Inflammatory macrophage treated with lipopolysaccharide for 4 hours (primary cell): ENCODE results near the gene KANK2.
A peak's percentile ranks its signal among the peaks of the same experiment; 100 is the strongest.

Experiments used
- DNase-seq: peaks from one replicate; pipeline ENCODE4 v3.0.0-alpha.2; 2020

KANK2 gene

DNA sequence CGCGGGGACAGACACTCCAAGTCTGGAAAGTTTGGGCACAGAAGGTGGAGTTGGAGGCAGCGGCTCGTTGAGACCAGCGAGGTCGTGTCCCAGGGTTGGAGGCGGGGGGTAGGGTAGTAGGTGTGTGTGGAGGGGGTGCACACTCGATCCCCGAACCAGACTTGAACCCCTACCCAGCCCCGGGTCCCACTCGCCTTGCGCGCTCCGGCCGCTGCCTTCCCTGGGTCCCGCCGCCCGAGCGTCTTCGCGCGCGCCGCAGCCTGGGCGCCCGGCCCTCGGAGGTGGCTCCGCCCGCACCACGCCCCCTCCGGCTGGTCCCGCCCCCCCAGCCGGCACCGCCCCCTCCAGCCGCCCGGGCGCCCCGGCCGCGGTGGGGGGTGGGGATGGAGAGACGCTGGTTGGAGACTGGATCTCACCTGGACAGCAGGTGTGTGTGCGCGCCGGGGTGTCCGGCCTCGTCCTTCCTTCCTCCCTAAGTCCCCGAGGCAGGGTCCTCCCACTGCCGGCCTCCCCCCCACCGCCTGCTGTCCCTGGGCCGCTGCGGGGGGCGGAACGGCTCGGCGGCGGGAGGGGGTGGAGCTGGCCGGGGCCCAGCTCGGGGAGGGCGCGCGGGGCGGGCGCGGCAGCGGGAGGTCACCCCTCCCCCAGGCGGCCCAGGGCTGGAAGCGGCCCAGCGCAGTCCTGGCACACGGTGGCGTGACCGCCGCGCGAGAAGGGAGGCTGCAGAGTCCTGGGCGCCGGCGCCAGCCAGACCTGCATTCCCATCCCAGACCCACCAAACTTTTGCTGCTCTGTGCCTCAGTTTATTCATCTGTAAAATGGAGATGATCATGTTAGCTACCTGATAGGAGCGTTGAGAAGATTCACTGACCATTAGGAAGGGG is at the start of gene KANK2:
KANK2 (minus strand) TSS at position 255 of the 884 bp plus-strand sequence. CDS start 3,034 bp downstream, outside the sequence.
- DNase-seq: peak; percentile 65

- DNase-seq: no peak
These were observed 49.6 kb upstream of the KANK2 start for GRCh38 chr19:11246941-11247340.

- no peak for DNase-seq
These were observed 47.7 kb upstream of the KANK2 start for GRCh38 chr19:11244846-11245589.

GRCh38 chr19:11243798-11244169 is 46.4 kb upstream of the KANK2 start:
- DNase-seq: no peak

DNA sequence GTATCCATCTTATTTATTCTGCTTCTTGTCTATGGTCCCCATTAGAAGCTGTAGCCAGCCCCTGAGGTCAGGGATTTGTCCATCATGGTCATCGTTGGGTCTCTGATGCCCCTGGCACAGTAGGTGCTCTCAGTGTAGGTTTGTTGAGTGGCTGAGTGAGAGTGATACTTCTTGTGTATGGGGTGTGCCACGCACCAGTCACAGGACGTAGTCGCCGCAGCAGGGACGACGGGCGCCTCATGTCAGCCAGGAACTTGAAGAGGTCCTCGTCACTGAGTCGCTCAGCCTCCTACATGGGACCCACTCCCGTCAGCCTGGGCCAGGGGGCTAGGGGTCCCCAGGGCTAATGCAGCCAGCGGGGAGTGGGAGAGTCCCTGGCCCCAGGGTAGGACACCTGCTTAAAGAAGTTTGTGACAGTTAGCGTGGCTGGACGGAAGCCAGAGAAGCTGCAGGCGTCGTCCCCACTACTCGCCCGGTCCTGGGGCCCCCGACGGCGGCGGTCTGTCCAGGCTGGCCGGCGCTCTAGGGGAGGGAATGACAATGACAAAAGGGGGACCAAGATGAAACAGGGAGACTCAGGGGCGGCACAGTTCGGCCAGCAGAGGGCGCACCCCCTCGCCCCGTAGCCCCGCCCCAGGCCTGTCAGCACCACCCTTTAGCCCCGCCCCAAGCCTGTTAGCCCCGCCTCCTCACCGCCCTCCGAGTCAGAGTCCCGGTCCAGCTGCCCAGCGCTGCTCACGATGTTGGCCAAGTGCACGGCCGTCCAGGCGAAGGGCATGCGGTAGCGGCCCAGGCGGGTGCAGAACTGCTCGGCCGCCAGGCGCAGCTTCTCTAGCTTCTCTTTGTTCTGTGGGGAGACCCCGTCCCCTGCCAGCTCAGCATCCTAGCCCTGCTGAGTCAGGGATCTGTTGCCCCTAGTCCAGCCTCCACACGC is 45.8 kb upstream of the KANK2 start:
- DNase-seq: peak; percentile 90

DNA sequence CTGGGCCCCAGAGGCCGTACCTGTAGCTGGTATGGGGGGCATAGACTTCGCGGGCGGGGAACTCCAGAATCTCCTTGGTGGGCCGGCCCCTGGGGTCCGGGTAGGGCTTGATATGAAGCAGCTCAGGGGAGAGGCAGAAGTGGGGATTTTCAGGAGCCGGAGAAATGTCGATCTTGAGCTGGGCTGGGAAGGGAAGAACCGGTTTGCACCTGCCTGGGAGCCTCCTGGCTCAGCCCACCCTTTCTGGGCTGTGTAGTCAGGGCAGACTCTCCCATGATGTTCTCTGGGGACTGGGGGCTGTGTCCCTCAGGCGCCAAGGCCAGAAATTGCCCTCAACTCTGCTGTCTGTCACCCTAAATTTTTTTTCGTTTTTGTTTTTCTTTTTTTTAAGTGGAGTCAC is 44.7 kb upstream of the KANK2 start:
- DNase-seq: no peak

DNA sequence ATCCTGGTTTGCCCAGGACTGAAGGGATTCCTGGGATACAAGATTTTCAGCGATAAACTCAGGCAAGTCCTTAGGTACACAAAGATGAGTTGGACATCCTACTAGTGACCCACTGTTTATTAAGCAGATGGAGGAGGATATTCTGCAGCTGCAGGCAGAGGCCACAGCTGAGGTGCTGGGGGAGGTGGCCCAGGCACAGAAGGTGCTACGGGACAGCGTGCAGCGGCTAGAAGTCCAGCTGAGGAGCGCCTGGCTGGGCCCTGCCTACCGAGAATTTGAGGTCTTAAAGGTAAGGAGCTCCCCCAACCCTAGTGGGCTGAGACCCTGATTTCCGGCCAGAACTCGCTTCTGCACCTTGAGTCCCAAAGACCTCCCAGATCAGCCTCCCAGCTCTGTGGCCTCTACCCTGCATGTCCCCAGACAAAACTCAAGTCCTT is 42.7 kb upstream of the KANK2 start:
- no peak for DNase-seq

- DNase-seq: no peak
These were observed 42.1 kb upstream of the KANK2 start, which contains the start of gene ANGPTL8 for GRCh38 chr19:11239377-11240000. Gene ANGPTL8, plus strand, starts transcription at chr19:11239619. Its CDS starts 19 bp downstream, at chr19:11239638.

GRCh38 chr19:11238781-11239376 is 41.5 kb upstream of the KANK2 start:
- no peak for DNase-seq

DNA sequence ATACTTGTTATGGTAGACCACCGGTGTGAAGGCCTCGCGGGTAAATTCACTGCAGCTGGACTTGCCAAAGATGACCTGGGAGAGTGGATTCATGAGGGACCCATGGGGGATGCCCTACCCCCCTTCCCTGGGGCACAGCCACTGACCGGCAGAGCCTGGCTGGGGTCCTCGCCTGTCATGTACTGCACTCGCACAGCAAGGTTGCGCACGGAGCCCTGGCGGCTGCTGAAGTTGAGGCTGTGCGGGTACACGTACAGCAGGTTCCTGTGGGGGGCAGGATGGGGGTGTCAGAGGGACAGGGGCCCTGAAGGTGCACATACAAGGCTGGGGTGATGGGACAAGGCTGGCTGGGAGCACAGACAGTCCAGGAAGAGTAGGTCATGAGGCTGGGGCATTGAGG is 40.7 kb upstream of the KANK2 start:
- DNase-seq: no peak

DNA sequence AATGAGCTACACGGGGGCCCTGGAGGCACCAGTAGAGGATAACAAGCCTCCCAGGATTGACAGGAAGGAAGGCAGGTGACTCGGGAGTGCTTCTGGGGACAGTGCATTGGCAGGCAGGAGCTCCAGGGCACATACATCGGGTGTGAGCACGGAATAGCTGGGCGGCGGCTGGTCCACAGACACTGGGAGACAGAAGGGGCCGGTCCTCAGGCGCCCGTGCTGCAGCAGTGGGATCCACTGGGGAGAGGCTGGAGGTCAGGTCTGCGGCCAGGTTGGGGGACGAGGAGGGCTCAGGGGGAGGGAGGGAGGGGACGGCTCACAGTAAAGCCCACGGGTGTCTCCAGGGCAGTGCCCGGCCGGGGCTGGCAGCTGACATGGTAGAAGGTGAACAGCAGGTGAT is 40.0 kb upstream of the KANK2 start:
- DNase-seq: no peak

GRCh38 chr19:11236324-11237301 is 39.3 kb upstream of the KANK2 start:
- no peak for DNase-seq

DNA sequence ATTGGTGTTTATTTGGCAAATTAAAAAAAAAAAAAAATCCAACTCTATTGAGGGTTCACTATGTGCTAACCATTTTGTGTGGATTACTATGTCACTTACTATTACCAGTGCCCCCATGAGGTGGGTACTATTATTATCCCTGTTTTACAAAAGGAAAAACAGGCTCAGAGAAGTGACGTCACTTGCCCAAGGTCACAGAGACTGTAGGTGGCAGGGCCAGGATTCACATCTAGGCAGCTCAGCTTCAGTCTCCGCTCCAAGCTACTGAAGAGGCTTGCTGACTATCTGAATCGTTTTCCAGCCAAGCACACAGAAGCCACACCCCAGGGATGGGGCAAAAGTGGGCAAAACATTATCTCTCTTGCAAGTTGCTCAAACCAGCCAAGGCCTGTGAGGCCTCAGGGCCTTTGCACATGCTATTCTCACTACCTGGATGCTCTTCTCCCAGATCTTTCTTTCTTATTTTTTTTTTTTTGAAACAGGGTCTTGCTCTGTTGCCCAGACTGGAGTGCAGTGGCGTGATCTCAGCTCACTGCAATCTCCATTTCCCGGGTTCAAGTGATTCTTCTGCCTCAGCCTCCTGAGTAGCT is 37.2 kb upstream of the KANK2 start:
- no peak for DNase-seq

GRCh38 chr19:11233073-11233472 is 35.7 kb upstream of the KANK2 start:
- DNase-seq: no peak

DNA sequence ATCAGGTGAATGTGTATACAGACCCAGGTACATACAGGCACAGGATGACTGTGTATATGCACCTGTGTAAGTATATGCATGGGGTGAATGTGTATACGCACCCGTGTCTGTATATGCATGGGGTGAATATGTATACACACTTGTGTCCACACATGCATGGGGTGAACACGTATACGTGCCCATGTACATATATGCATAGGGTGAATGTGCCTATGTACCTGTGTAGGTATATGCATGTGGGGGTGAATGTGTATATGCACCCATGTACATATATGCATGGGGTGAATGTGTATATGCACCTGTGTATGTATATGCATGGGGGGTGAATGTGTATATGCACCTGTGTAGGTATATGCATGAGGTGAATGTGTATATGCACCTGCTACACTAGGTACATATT is 35.2 kb upstream of the KANK2 start:
- no peak for DNase-seq

- no peak for DNase-seq
These were observed 33.5 kb upstream of the KANK2 start for GRCh38 chr19:11230621-11231386.

DNA sequence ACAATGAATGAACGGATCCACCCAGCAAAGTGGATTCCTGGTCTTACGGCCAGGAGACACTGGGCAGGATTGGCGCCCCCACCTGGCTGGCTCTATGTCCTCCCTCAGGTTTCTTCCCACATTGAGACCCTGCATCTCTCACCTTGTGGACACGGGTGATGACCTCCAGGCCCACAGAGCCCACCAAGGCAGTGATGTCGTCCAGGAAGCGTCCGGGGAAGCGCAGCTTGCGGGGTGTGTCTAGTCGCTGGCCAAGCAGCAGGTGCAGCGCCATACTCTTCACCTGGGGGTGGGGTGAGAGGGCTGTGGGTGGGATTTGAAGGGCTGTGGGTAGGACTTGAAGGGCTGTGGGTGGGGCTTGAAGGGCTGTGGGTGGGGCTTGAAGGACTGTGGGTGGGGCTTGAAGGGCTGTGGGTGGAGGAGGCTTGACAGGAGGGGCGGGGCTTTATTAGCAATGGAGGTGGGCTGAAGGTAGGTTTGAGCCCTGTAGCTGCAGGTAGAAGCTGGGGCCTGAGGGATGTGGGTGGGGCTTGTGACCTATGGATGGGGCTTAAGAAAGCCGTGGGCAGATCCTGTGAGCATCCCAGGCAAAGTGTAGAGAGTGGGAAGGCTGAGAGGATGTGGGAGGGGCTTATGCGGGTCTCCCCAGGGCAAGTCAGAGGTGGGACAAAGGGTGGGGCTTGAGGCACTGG is 30.0 kb upstream of the KANK2 start:
- DNase-seq: no peak

- no peak for DNase-seq
These were observed 29.4 kb upstream of the KANK2 start for GRCh38 chr19:11226716-11227166.

- DNase-seq: no peak
These were observed 28.5 kb upstream of the KANK2 start for GRCh38 chr19:11225815-11226214.
